Measurements from ENCODE around the gene UPK3A.

UPK3A gene

DNA sequence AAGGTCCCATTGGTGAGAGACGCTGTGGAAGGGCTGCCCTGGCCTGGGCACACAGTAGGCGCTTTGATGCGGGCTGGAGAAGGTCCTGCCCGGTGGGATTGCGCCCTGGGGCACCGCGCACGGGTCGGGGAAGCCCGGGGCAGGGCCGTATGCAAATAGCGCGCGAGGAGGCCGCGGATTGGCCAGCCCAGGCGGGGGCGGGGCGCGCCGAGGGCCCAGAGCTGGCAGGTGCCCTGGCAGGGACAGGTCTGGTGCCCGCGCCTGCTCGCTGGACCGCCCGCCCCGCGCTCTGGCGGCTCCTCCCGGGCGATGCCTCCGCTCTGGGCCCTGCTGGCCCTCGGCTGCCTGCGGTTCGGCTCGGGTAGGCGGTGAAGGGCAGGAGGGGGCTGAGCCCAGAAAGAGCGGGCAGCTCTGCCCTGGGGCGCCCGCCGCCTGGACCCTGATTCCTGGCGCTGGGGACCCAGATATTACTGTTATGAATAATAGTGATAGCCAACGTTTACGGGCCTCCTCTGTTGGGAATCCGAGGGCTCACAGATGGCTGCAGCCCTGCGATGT lies at the start of gene UPK3A:
Gene UPK3A, plus strand, starts transcription at position 245 of the 558 bp plus-strand sequence. Its CDS starts 65 bp downstream, at position 310.
- in situ Hi-C loops (cut with MboI; ENCODE audit: low pct_unique_long_range_greater_than_20kb, low sequenced_read_pairs) = no loop called here
- DNase-seq = no peak

DNA sequence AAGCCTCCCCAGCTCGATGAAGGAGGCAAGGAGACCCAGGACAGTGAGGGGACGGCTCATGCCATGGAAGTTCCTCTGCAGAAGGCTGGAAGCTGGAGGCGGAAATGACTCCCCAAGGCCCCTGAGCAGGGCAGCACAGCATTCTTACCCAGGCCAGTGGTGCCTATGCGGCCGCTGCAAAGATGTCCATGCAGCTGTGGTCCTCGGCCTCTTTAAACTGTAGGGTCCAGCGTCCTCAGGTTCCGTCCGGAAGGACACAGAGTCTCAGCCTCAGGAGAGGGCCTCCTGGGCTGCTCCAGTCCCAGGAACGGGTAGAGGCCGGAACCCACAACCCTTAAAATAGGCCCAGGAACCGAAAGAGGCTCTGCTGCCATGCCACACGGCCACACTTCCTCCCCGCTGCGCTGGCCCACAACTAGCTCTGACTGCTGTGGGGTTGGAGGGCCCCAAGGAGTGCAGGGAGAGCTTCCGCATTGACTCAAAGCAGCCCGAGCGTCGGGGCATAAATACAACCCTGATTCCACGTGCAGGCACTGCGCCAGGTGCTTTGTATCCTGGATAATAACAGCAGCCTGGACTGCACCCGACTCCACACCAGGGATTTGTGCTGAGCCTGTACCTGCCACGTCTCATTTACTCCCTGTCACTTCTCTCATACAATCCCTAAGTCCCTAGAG lies 49.5 kb upstream of the UPK3A start:
- in situ Hi-C loops (cut with MboI; ENCODE audit: low pct_unique_long_range_greater_than_20kb, low sequenced_read_pairs) = no loop called here
- peak; percentile 90 for DNase-seq

DNA sequence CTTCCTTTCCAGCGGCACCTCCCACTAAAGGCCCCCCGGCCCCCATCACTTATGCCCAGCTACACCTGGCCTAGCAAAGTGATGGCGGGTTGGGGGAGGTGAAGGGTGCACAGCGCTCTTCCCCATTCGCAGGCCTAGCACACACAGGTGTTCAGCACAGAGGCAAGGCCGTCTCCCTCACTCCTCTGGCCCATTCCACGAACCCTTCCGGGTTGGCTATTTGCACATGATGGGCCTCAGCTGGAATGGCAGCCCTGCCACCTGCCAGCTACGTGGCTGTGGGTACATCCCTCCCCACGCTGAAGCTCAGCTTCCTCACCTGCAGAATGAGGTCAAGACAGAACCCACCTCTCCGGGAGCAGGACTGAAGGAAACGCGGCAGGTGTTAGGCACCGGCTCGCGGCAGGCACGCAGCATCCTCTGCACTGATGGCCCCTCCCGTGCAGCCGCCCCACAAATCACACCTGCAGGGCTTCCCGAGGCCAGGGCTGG lies 48.9 kb upstream of the UPK3A start:
- no peak for DNase-seq
- in situ Hi-C loops (cut with MboI; ENCODE audit: low pct_unique_long_range_greater_than_20kb, low sequenced_read_pairs) = no loop called here

DNA sequence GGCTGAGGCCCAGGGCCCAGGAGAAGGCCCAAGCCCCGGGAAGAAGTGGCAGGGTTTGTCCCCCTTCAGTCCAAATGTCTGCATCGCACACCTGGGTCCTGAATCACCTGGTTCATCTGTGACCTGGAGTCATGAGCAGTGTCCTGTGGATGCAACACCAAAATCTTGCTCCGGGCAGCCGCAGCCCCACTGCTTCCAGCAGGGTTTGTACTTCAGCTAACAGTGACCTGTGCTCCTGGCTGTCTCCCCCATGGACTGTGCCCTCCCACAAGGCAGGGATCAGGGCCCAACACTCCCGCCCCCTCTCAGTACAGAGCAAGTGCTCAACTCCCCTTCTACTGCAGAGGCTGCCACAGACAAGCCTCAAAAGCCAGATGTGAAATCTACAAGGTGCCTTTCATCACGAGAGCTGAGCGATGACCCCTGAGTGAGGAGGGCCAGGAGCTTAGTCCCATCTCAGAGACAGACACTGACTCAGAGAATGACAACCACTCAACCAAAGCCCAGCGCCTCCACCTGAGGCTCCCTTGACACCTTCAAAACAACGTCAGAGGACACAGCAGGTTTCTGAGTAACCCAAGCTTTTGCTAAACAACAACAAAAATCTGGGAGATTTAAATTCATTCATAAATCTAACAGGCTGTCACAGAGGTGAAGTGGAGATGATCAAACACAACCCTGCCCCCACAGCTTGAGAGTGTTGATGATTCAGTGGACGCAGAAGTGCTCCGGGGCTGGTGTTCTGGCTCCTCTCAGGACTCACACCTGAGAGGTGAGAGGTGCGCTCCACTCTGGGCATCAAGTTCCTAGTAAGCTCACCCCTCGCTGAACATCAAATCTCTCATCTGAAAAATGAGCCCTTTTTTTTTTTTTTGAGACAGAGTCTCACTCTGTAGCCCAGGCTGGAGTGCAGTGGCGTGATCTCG lies 47.4 kb upstream of the UPK3A start:
- in situ Hi-C loops (cut with MboI; ENCODE audit: low pct_unique_long_range_greater_than_20kb, low sequenced_read_pairs) = no loop called here
- no peak for DNase-seq

DNA sequence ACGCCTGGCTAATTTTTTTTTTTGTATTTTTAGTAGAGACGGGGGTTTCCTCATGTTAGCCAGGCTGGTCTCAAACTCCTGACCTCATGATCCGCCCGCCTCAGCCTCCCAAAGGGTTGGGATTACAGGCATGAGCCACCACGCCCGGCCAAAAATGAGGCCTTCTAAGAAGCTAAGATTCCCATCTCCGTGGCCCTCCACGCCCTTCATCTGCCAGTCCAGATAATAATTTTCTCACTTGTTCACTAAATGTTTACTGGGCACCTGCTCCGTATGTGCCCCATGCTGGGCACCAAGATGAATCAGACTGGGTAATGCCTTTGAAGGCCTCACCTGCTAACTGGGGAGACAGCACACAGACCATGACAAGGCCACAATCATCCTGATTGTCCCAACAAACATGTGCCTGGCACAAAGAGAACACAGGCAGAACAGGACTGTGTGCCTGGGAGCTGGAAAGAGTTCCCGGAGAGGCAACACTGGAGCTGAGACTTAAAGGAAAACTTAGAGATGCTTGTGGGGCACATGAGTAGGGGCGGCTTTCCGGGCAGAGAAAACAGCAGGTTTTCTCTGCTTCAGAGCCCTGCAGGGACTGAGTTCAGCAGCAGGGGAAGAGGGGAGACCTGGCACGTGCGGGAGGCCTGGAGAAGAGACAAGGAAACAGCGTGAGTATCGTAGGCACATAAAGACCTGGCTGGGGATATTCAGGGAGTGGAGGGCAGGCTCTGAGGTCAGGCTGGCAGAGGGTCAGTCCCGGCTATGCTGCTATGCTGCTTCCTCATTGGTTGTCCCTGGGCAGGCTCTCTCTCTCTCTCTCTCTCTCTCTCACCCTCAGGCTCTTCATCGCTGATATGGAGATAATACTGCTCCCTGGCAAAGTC lies 46.4 kb upstream of the UPK3A start:
- no peak for DNase-seq

DNA sequence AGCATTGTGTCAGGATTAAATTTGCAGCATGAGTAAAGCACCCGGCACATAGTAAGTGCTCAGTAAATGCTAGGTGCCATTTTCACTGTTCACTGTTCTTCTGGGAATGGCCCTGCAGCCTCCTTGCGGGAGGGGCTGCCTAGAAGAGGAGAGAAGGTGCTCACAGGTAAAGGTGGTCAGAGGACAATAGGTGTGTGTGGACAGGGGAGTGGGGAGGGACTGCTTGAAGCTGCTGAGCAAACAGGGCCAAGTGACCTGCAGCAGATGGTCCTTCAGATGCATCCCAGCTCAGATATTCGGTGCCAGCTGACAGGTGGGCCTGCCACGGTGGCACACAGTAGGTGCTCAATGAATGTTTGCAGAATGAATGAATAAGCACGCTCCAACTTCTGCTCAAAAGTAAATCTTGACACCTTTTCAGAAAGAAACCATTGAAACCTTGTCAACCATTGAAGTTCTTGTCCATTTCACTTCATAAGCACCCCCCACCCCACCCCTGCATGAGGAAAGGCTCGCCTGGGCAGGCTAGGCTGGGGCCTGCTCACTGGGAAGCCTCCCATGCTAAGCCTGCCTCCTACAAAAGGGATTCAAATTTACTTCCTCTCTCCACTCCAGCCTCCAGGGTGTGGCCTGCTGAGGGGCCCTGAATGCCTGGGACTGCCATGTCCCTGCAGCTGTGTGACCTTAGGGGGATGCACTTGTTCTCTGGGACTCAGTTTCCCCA lies 45.6 kb upstream of the UPK3A start:
- DNase-seq = peak; percentile 63

More for the DNA sequence above, 46.4 kb upstream of the UPK3A start:
- in situ Hi-C loops (cut with MboI; ENCODE audit: low pct_unique_long_range_greater_than_20kb, low sequenced_read_pairs) = no loop called here

DNA sequence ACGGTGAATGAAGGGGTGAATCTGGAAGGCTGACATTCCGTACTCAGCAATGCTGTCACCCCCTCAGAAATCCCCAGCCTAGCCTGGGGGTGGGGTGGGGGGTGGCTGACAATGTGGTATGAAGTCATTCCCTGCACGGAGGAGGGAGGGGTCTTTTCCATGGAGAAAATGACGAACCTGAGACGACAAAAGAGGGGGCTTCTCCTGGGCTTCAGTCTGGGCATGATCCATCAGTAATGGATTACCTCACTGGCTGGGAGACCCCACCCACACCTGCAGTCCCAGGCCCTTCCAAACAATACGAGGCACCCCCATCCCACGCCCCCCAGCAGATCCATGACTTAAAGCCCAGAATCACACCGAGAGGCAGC lies 45.1 kb upstream of the UPK3A start:
- no peak for DNase-seq
- in situ Hi-C loops (cut with MboI; ENCODE audit: low pct_unique_long_range_greater_than_20kb, low sequenced_read_pairs) = no loop called here

More for the DNA sequence above, 45.6 kb upstream of the UPK3A start:
- in situ Hi-C loops (cut with MboI; ENCODE audit: low pct_unique_long_range_greater_than_20kb, low sequenced_read_pairs) = no loop called here

DNA sequence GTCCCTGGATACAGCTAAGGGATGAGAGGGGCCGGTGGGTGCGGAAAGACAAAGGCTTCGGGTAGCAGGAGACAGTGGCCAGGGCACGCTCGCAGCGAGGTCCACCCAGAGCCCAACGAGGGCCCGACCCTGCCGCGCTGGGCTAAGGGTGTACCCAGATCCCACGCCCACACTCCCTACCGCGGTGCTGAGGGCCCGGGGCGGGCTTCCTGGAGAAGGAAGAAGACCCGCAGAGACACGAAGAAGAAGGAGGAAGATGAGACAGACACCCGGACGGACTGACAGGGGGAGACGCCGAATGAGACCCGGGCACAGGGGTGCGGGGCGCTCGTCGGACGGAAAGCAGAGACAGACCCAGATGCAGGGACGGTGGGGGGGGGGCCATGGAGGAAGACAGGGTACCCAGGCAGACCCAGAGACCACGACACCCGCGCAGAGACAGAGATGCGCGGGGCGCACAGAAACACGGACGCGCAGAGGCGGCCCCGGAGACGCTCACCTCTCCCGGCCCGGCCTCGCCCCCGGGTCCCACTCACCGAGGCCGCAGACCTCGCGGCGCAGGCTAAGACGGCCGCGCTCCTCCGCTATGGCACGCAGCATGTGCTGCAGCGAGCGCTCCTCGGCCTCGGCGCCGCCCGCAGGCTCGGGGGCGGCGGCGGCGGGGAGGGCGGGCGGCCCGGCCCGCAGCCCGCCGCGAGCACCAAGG lies 44.5 kb upstream of the UPK3A start:
- peak; percentile 43 for DNase-seq
- in situ Hi-C loops (cut with MboI; ENCODE audit: low pct_unique_long_range_greater_than_20kb, low sequenced_read_pairs) = no loop called here

DNA sequence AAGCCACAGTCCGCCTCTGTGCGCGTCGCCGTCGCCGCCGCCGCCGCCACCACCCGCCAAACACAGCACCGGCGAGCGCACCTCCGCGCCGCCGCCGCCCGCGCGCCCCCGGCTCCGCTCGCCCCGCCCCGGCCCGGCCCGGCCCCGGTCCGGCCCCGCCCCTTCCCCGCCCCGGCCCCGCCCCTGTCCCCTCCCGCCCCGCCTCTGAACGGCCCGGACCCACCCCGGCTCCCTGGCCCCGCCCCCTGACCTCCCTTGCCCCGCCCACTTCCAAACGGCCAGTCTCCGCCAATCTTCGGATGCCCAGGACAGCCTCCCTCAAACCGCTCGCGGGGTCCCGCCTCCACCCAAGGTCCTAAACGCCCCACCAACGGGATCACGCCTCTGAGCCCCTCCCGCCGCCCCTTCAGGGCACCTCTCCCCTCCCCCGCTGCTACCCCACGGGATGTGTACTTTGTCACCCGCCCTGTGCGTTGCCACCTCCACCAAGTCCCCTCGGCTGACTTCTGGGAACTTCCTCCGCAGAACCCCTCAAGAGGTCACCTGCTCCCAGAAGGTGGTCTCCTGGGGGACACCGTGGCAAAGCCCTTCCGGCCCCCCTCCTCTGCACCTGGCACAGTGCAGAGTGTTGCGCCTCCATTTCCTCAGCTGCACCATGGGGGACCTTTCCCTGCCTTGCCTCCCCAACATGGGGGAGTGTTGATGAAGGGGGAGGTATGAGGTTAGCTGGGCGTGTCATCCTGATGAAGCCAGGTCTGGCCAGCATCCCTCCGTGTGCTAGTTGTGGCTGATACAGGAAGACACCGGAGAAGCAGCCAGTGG lies 43.7 kb upstream of the UPK3A start, which contains the start of gene KIAA0930:
Gene KIAA0930, minus strand, starts transcription at position 85 of the 822 bp plus-strand sequence. CDS start 191 bp downstream, outside the sequence.
- in situ Hi-C loops (cut with MboI; ENCODE audit: low pct_unique_long_range_greater_than_20kb, low sequenced_read_pairs) = no loop called here
- DNase-seq = peak; percentile 60

DNA sequence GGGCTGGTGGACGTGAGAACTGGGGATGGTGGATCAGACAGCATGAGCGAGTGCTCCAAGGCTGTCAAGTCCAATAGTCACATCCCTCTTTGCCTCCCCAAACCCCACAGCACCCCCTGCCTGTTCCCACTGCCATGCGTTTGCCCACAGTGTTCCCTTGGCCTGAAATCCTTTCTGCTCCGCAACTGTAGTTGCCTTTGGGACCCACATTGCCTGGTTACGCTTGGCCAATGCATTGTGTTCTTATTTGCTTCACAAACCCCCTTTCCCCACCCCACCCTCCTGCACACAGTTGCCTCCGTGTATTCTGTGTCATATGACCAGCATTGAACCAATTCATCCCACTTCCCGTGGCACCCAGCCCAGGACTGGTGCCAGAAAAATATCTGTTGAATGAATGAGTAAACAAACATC lies 42.0 kb upstream of the UPK3A start:
- in situ Hi-C loops (cut with MboI; ENCODE audit: low pct_unique_long_range_greater_than_20kb, low sequenced_read_pairs) = no loop called here
- no peak for DNase-seq

DNA sequence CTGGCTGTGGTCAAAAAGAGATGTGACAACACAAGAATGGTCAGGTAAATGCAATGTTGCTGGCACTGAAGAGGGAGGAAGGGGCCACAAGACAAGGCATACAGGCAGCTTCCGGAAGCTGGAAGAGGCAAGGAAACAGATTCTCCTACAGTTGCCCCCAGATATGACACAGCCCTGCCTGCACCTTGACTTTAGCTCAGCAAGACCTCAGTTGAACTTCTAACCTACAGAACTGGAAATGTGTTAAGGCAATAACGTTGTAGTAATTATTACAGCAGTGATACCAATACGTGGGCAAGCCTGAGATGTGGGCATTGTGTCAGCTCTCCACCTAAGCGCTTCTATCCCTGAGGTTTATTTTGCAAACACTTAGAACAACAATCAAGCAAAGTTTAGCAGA lies 39.8 kb upstream of the UPK3A start:
- DNase-seq = no peak
- in situ Hi-C loops (cut with MboI; ENCODE audit: low pct_unique_long_range_greater_than_20kb, low sequenced_read_pairs) = no loop called here

DNA sequence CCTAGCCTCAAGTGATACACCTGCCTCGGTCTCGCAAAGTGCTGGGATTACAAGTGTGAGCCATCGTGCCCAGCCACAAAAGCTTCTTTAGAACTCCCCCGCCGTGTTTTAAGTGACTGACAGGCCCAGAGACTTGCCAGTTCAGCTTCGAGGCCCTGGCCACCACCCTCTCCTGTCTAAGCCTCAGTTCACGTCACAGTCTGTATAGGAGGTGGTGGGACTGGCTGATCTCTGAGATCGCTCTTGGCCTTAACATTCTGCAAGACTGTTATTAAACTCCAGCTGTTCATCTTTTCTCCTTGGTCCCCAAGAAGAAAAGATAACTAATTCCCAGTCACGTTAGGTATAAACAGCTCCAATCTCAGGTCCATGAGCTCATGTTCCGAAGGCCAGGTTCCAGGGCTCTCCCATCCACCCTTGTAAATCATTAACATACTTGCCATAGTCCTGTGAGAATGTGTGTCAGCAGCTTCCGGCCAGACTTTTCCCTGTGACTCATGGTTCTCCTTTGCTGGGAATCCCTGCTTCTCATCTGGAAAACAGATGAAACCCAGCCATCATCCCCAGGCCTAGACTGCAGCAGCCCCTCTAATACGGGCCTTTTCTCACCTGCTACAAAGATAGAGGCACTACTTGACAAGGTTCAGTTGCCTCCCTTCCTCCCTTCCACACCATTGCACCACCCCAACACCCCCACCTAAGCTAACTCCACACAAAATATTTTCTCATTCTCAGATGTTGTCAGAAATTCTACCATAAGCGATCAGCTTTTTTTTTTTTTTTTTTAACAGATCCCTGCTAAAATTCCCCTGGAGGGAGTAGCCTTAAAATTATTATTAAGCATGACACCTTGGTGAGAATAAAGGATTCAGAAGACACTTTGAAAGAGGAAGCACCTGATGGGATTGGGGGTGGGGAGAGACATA lies 38.4 kb upstream of the UPK3A start:
- DNase-seq = no peak

DNA sequence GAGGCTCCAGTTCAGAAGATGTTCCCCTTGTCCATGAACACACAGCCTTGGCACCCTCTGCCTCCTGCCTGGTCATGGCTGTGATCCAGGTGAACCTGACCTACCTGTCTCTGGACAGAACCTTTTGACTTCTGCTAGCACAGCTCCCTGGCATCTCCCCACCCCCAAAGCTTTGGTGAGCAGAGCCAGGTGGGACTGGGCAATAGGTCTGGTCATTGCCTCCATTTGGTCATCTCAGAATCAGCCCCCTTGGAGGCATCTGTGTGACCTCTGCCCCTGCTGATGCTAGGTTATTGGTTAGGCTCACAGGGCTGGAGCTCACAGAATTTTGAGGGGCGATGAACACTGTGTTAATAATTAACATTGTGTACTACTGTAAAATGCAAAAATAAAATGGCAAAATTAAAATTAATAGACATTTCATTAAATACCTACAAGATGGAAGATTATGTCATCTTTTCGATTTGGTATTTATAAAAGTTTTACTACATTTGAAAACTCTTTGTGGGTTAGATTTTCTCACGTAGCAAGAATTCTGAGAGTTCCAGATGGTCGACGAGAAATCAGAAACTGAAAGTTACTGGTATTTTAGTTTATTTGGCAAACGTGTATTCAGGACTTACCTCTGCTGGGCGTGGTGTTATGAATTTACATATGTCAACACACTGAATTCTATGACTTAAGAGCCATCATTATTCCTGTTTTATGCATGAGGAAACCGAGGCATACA lies 35.8 kb upstream of the UPK3A start:
- DNase-seq = no peak
- in situ Hi-C loops (cut with MboI; ENCODE audit: low pct_unique_long_range_greater_than_20kb, low sequenced_read_pairs) = no loop called here

More for the DNA sequence above, 38.4 kb upstream of the UPK3A start:
- in situ Hi-C loops (cut with MboI; ENCODE audit: low pct_unique_long_range_greater_than_20kb, low sequenced_read_pairs) = no loop called here

DNA sequence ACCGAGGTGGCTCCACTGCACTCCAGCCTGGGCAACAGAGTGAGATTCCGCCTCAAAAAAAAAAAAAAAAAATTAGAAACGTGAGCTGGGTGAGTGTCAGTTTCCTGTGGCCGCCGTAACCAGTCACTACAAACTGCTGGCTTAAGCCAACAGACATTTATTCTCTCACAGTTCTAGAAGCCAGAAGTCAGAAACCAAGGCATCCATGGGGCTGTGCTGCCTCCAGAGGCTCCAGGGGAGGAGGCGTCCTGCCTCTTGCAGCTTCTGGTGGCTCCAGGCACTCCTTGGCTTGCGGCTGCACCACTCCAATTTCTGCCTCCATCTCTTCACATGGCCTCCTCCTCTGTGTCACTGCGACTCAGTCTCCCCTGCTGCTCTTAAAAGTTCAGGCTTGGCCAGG lies 32.9 kb upstream of the UPK3A start:
- in situ Hi-C loops (cut with MboI; ENCODE audit: low pct_unique_long_range_greater_than_20kb, low sequenced_read_pairs) = no loop called here

DNA sequence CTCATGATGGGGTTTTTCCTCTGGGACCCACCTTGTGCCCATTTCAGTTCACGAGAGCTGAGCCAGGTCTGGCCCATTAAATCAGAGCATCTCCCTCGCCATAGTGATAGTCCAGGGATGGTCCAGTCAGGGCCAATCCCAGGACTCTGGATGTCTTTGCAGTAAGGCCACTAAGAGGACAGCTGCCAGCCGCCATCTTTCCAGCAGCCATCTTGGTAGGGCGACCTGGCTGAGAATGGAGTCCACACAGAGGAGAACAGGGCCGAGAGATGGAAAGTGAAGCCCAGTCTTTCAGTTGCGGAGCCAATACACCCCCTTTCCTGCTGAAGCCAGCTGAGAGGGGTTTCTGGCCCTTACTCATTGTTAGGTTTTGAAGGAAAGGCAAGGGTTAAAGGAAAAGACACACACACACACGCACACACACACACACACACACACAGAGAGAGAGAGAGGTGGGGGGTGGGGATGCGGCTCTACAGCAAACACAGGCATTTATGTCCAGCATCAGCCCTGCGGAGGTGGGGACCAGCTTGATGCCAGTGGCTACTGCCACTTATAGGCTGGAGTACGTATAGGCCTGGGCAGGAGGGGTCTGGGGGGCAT lies 31.6 kb upstream of the UPK3A start:
- in situ Hi-C loops (cut with MboI; ENCODE audit: low pct_unique_long_range_greater_than_20kb, low sequenced_read_pairs) = no loop called here
- DNase-seq = no peak

More for the DNA sequence above, 32.9 kb upstream of the UPK3A start:
- DNase-seq = no peak
